OCI-LY7 (cell line): ENCODE measurements around the gene SGF29.
"Not testable (repeated sequence)": the region's sequence is repeated elsewhere in the genome, so short reads cannot be mapped to it uniquely, and the experiment has no call there.

Source experiments
- EZH2phosphoT487 ChIP-seq: fragments of 200-600 bp; sonication (generic); IDR thresholded peaks from 2 replicates; pipeline ENCODE4 v1.6.1; 2018; ENCODE audit warnings: low read depth, borderline replicate concordance, mild to moderate bottlenecking, mixed run types, antibody characterized with exemption, low read length, moderate library complexity, mixed read lengths
- TF ChIP-seq, protein P1 (sequence below): fragments of 200-600 bp; sonication (generic); conservative IDR thresholded peaks from 2 replicates; pipeline ENCODE4 v1.5.1; 2014; ENCODE audit warnings: mild to moderate bottlenecking, antibody characterized with exemption, low read length, moderate library complexity, mixed read lengths

DNA sequence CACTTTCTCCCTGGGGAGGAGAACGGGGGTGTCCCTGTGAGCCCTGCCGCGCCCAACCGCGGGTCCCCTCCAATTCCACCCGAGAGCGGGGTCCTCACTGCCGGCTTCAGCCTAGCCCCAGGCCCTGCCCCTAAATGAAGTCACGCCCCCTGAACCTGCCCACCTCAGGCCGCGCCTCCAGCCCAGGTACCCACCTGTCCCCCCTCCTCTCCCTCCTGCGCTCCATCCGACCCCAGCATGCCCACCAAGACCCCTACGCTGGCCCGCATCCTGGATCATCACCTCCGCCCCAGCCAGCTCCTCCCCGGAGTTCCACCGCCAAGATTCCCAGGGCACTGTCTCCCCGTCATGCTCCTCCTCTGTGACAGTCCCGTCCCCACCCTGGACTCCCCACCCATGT is 47.2 kb downstream of the SGF29 start:
- TF ChIP-seq, protein P1, sequence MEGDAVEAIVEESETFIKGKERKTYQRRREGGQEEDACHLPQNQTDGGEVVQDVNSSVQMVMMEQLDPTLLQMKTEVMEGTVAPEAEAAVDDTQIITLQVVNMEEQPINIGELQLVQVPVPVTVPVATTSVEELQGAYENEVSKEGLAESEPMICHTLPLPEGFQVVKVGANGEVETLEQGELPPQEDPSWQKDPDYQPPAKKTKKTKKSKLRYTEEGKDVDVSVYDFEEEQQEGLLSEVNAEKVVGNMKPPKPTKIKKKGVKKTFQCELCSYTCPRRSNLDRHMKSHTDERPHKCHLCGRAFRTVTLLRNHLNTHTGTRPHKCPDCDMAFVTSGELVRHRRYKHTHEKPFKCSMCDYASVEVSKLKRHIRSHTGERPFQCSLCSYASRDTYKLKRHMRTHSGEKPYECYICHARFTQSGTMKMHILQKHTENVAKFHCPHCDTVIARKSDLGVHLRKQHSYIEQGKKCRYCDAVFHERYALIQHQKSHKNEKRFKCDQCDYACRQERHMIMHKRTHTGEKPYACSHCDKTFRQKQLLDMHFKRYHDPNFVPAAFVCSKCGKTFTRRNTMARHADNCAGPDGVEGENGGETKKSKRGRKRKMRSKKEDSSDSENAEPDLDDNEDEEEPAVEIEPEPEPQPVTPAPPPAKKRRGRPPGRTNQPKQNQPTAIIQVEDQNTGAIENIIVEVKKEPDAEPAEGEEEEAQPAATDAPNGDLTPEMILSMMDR: not testable (repeated sequence)
- not testable (repeated sequence) for TF ChIP-seq EZH2phosphoT487
